HL-60 (cell line): Measurements from ENCODE around the gene ARHGAP26.
"Not testable (repeated sequence)": the region's sequence is repeated elsewhere in the genome, so short reads cannot be mapped to it uniquely, and the experiment has no call there.

Experiments
- DNase-seq, 2 experiments: peaks; one replicate each; pipeline ENCODE4 v3.0.0-alpha.2; 2010 to 2020; ENCODE audit warnings: low read depth in 1 of 2, low spot score in 1 of 2
- H3K27ac ChIP-seq: fragments of 250-450 bp; sonication (Bioruptor Pico); replicated peaks from 2 replicates; pipeline ENCODE4 v1.5.1; 2020; ENCODE audit warnings: mild to moderate bottlenecking, moderate library complexity
- H3K27me3 ChIP-seq: fragments of 250-450 bp; sonication (Bioruptor Pico); 2 replicates; pipeline ENCODE4 v1.5.1; 2021; ENCODE audit warnings: mild to moderate bottlenecking, moderate library complexity; ENCODE audit not compliant: insufficient read depth, poor library complexity, severe bottlenecking
- H3K4me3 ChIP-seq: replicated peaks from 2 replicates; pipeline ENCODE4 v1.5.1; 2011; ENCODE audit warnings: mild to moderate bottlenecking, control low read depth, low read length; ENCODE audit not compliant: insufficient read depth
- CTCF ChIP-seq: IDR thresholded peaks from one replicate; pipeline ENCODE4 v1.5.1; 2011; ENCODE audit warnings: low read length, control low read depth, inconsistent platforms; ENCODE audit not compliant: insufficient read depth
- GABPA ChIP-seq: IDR thresholded peaks from 2 replicates; pipeline ENCODE4 v1.6.1; 2012; ENCODE audit warnings: low read depth
- POLR2AphosphoS5 ChIP-seq: IDR thresholded peaks from 2 replicates; pipeline ENCODE4 v1.6.1; 2012; ENCODE audit warnings: low read depth
- REST ChIP-seq: IDR thresholded peaks from 2 replicates; pipeline ENCODE4 v1.6.1; 2012; ENCODE audit warnings: low read depth; ENCODE audit not compliant: insufficient replicate concordance
- SPI1 ChIP-seq: IDR thresholded peaks from 2 replicates; pipeline ENCODE4 v1.6.1; 2012; ENCODE audit warnings: low read depth, mild to moderate bottlenecking, borderline replicate concordance

The ARHGAP26 gene

GRCh38 chr5:143203301-143203956, 433.3 kb downstream of the ARHGAP26 start:
- DNase-seq, H3K27ac ChIP-seq, H3K4me3 ChIP-seq, H3K27me3 ChIP-seq: not testable (repeated sequence)

GRCh38 chr5:143204474-143205246, 434.5 kb downstream of the ARHGAP26 start:
- H3K4me3 ChIP-seq = no peak overlapping the region
- no peak for TF ChIP-seq SPI1
- TF ChIP-seq POLR2AphosphoS5 = no peak
- TF ChIP-seq GABPA = no peak
- TF ChIP-seq CTCF = no peak
- TF ChIP-seq REST = no peak
- no peak for DNase-seq
- H3K27me3 ChIP-seq = no peaks in the 10 kb centered on the region
- H3K27ac ChIP-seq = no peak overlapping the region

- no peaks in the 10 kb centered on the region for H3K27me3 ChIP-seq
- no peak for DNase-seq
- no peak for TF ChIP-seq GABPA
- TF ChIP-seq CTCF = no peak
- TF ChIP-seq SPI1 = no peak
- TF ChIP-seq POLR2AphosphoS5 = no peak
- TF ChIP-seq REST = no peak
- no peak overlapping the region for H3K27ac ChIP-seq
- H3K4me3 ChIP-seq = no peak overlapping the region
Observed at GRCh38 chr5:143205386-143205785, 435.2 kb downstream of the ARHGAP26 start.

GRCh38 chr5:143205883-143206195, 435.7 kb downstream of the ARHGAP26 start:
- Histone ChIP-seq H3K27me3 (no peaks in the 10 kb centered on the region), H3K27ac (no peak overlapping the region), H3K4me3 (no peak overlapping the region)
- TF ChIP-seq SPI1 = no peak
- TF ChIP-seq GABPA = no peak
- no peak for TF ChIP-seq REST
- no peak for TF ChIP-seq CTCF
- TF ChIP-seq POLR2AphosphoS5 = no peak
- DNase-seq = no peak
